ENCODE data around the gene NAALADL2. TPM values are rescaled to one million over a fixed set of nuclear protein-coding genes. Genes with fewer than 3 reads are reported as not detected.

The NAALADL2 gene
- total and polyA plus RNA-seq, 2 of the 8 experiments (the other 6 are each of a cell fraction or from before 2014, with no cell fraction given), result 0.12 to 0.22 TPM

DNA sequence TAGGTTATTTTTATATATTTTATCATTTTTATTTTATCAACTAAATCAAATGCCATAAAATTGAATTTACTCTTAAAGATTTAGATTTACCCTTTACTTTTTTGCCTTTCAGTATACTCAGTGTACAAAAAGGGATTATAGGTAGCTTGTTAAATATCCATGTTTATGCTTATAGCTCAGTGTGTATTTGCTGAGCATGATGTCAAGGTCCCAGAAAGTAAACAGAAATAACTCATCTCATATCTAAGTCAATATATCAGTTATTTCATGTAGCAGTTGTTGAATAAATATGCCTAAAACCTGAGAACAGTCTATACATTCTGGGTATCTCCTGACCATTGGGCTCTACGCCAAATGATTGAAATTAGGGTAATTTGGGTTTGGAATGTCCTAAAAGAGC is 693.8 kb downstream of the NAALADL2 start:
- ChIA-PET CTCF (ENCODE audit: partially characterized antibody) (interaction anchor here (0.8 kb wide), 1 partner anchor 19 kb away, joined by 5 read pairs; no protein-coding TSS in a partner anchor), POLR2A (ENCODE audit: partially characterized antibody) (no interaction called here)
- no peak overlapping the region for H3K23ac ChIP-seq (ENCODE audit: insufficient read length)
- no peaks in the 10 kb centered on the region for H3K23me2 ChIP-seq (ENCODE audit: low read depth, low read length)
- H4K8ac ChIP-seq (ENCODE audit: extremely low read depth, insufficient read depth, low read length), result no peak overlapping the region
- no peak overlapping the region for H3K9ac ChIP-seq (replicated peaks in 1 of 4; ENCODE audit: extremely low read depth in 1 of 4, low read depth in 3 of 4, low read length in 3 of 4)
- H3K27me3 ChIP-seq (replicated peaks in 1 of 4; ENCODE audit: control insufficient read depth in 3 of 4, extremely low read depth in 1 of 4, insufficient read depth in 3 of 4, low read length in 3 of 4), result no peaks in the 10 kb centered on the region
- TF ChIP-seq HDAC6 (IDR thresholded peaks at IDR 0.05; ENCODE audit: low read depth, low read length), result no peak
- TF ChIP-seq BACH1 (IDR thresholded peaks at IDR 0.05; ENCODE audit: low read length), result no peak
- no peak for TF ChIP-seq JUND (IDR thresholded peaks at IDR 0.05; ENCODE audit: low read length)
- TF ChIP-seq CHD2 (IDR thresholded peaks at IDR 0.05; ENCODE audit: low read length), result no peak
- H3K9me3 ChIP-seq (ENCODE audit: insufficient read depth in 2 of 2, low read depth in 1 of 2, low read length in 1 of 2), result peaks cover 0 to 2% of the 10 kb centered on the region in 2 experiments; a peak in 2 of 4 replicates
- H3K56ac ChIP-seq (replicated peaks; ENCODE audit: insufficient read length, low read depth, low read length), result no peak overlapping the region
- no peaks in the 10 kb centered on the region for H3K79me2 ChIP-seq (ENCODE audit: control insufficient read depth in 1 of 2, insufficient read depth in 2 of 2, low read length in 2 of 2)
- H3K4me1 ChIP-seq (replicated peaks in 1 of 4; ENCODE audit: control insufficient read depth in 3 of 4, insufficient read depth in 4 of 4, low read length in 3 of 4), result no peaks in the 10 kb centered on the region
- no peak overlapping the region for H3K4ac ChIP-seq (replicated peaks; ENCODE audit: insufficient read length, low read depth, low read length)
- H2BK15ac ChIP-seq (ENCODE audit: low read length), result no peak overlapping the region
- no peak overlapping the region for H2BK5ac ChIP-seq (ENCODE audit: low read depth, low read length)
- no peak overlapping the region for H2BK12ac ChIP-seq (ENCODE audit: low read depth, low read length)
- H3K36me3 ChIP-seq (ENCODE audit: control insufficient read depth in 2 of 4, insufficient read depth in 4 of 4, low read length in 3 of 4), result no peaks in the 10 kb centered on the region
- H3K4me3 ChIP-seq (ENCODE audit: extremely low read depth in 1 of 4, insufficient read depth in 2 of 4, low read depth in 3 of 4, low read length in 4 of 4), result no peak overlapping the region
- H2BK20ac ChIP-seq (ENCODE audit: low read length), result no peak overlapping the region
- H3K14ac ChIP-seq (ENCODE audit: insufficient read length), result no peak overlapping the region
- no peak overlapping the region for H3K4me2 ChIP-seq (ENCODE audit: insufficient read depth in 1 of 2, low read depth in 2 of 2, low read length in 2 of 2)
- H4K20me1 ChIP-seq (replicated peaks in 1 of 2; ENCODE audit: control insufficient read depth in 1 of 2, insufficient read depth in 2 of 2, low read length in 2 of 2), result no peaks in the 10 kb centered on the region
- no peak overlapping the region for H2AK5ac ChIP-seq (ENCODE audit: low read depth, low read length)
- H2AFZ ChIP-seq (ENCODE audit: low read length), result no peak overlapping the region
- no peak for FAIRE-seq
- no peak overlapping the region for H3K27ac ChIP-seq (ENCODE audit: low read depth, low read length)
- 89% methylated on average over 1 of the region's 1 CpG; no CpG with 5 or more reads in 1 of the 2 experiments for WGBS, 2 experiments (ENCODE audit: extremely low coverage in 1 of 2, insufficient coverage in 1 of 2, insufficient read length in 1 of 2, insufficient replicate concordance in 2 of 2, low coverage in 1 of 2, low lambda C conversion rate in 2 of 2, missing lambda C conversion rate in 1 of 2)
- H3K18ac ChIP-seq (ENCODE audit: extremely low read depth, low read length), result no peak overlapping the region
- no peak overlapping the region for H4K91ac ChIP-seq (replicated peaks; ENCODE audit: insufficient read length, low read length)
- no peaks in the 10 kb centered on the region for H3K79me1 ChIP-seq (ENCODE audit: low read depth, low read length)
- DNase-seq (ENCODE audit: low read depth in 1 of 2, low spot score in 2 of 2), result no peak
- no peak overlapping the region for H4K5ac ChIP-seq (ENCODE audit: insufficient read length, low read depth, low read length)
- H2BK120ac ChIP-seq (replicated peaks; ENCODE audit: low read depth, low read length), result no peak overlapping the region
